Adrenal gland (tissue), 12 donors: Measurements from ENCODE around the gene PHACTR3. TPM values are rescaled to one million over a fixed set of nuclear protein-coding genes. Genes with fewer than 3 reads are reported as not detected.

Source experiments
- DNase-seq, 7 donors: peaks; one replicate each; pipeline ENCODE4 v3.0.0-alpha.2; 2019 to 2020
- H3K27ac ChIP-seq, 5 donors: fragments of 200-600 bp; sonication (generic) in 4 of 5; 1 replicate in 3 of 5; 2 replicates in 2 of 5; pipeline versions ENCODE4 v1.5.1 to v1.8.0; 2016 to 2020; ENCODE audit warnings: mild to moderate bottlenecking in 1 of 5
- H3K27me3 ChIP-seq: fragments of 200-600 bp; 2 replicates; pipeline ENCODE4 v1.8.0; 2021
- H3K36me3 ChIP-seq, 2 donors: fragments of 200-600 bp; replicated peaks in 1 of 2; 1 replicate in 1 of 2; 2 replicates in 1 of 2; pipeline versions ENCODE4 v1.5.1 to v1.8.0; 2018 to 2022
- H3K4me1 ChIP-seq, 2 donors: fragments of 200-600 bp; replicated peaks in 1 of 2; 1 replicate in 1 of 2; 2 replicates in 1 of 2; pipeline versions ENCODE4 v1.5.1 to v1.8.0; 2018 to 2021
- H3K4me3 ChIP-seq, 4 donors: fragments of 200-600 bp; sonication (generic) in 3 of 4; one replicate each; pipeline ENCODE4 v1.5.1; 2016 to 2018
- H3K9me3 ChIP-seq, 3 donors: fragments of 200-600 bp; sonication (generic) in 1 of 3; replicated peaks in 1 of 3; 1 replicate in 2 of 3; 2 replicates in 1 of 3; pipeline versions ENCODE4 v1.5.1 to v1.8.0; 2016 to 2021
- CTCF ChIP-seq, 6 experiments: fragments of 450-650 bp in 4 of 6; fragments of 200-600 bp in 2 of 6; sonication (generic) in 1 of 6; IDR thresholded peaks; 1 replicate in 5 of 6; 2 replicates in 1 of 6; pipeline versions ENCODE4 v1.5.1 to v1.8.0; 2016 to 2021; ENCODE audit warnings: antibody characterized with exemption in 6 of 6, mild to moderate bottlenecking in 2 of 6, moderate library complexity in 1 of 6
- POLR2A ChIP-seq, 2 donors: fragments of 450-650 bp; IDR thresholded peaks; one replicate each; pipeline ENCODE4 v1.6.1; 2017; ENCODE audit warnings: antibody characterized with exemption in 2 of 2, mild to moderate bottlenecking in 2 of 2, moderate library complexity in 1 of 2
- WGBS, 4 donors: extraction: QIAGEN DNeasy Blood & Tissue Kit in 2 of 4; methylation state at CpG; one replicate each; pipeline versions ENCODE4 v1.1.5 to v1.1.7; 2013 to 2017; 5-methylcytosine and 5-hydroxymethylcytosine counted together
- intact Hi-C, 2 donors: fragments of 100-400 bp; cut with DNase I; formaldehyde crosslinking; loops; one replicate each; pipeline versions ENCODE4 v1.14.1 to v1.15.0; 2022 to 2023
- polyA plus RNA-seq, 3 donors: library from polyadenylated mRNA; stranded (reverse); fragments of 200-250 nt in 2 of 3; fragments of 350-450 nt in 1 of 3; fragmentation: Illumina TruSeq in 1 of 3; extraction: RNeasy Lipid Tissue Mini Kit (QIAGEN cat#74804) in 1 of 3; gene quantifications; one replicate each; pipeline ENCODE4 v1.2.3, GENCODE V29; 2013 to 2014
- total RNA-seq, 9 donors: library from RNA; depleted of rRNA in 4 of 9; stranded (reverse); fragments of >200 nt in 4 of 9; fragments of 120-200 nt in 1 of 9; fragmentation: NEBNext Ultra II Directional in 1 of 9; extraction: Animal tissue kit (Norgen Biotek cat#: 25700) in 1 of 9; gene quantifications; one replicate each; pipeline versions ENCODE4 v1.1.0 to v1.2.4, GENCODE V29; 2013 to 2023
- donor health status: healthy with polysubstance abuse.
- donor health status: Bipolar disorder and iron deficiency.
- donor health status: DM: yes; HTN: yes; CAD: no.
- donor health status: DM: no; HTN: no; CAD: no.
- donor health status: DM: no; HTN: no; CAD: no.
- donor health status: DM: yes; HTN: yes; CAD: no.

Gene PHACTR3
- total and polyA plus RNA-seq, 12 donors = 0.17 to 4.5 (median 0.81) TPM

GRCh38 chr20:59568509-59569024 lies 35.8 kb upstream of the PHACTR3 start:
- no peak overlapping the region for H3K4me3 ChIP-seq
- H3K9me3 ChIP-seq = no peaks in the 10 kb centered on the region
- peaks cover 0 to 7% of the 10 kb centered on the region in 2 donors for H3K4me1 ChIP-seq
- H3K36me3 ChIP-seq = no peaks in the 10 kb centered on the region
- H3K27me3 ChIP-seq = peaks cover 3% of the 10 kb centered on the region
- WGBS, 4 donors = 62 to 69% (median 64%) methylated on average over 10 of the region's 10 CpGs
- H3K27ac ChIP-seq = no peak overlapping the region
- TF ChIP-seq POLR2A (IDR thresholded peaks at IDR 0.05) (no peak), CTCF (IDR thresholded peaks at IDR 0.05) (no peak)
- intact Hi-C loops = no loop called here
- DNase-seq = peak in 2 of 7 donors; percentile 2 to 35

GRCh38 chr20:59569305-59569704 lies 35.0 kb upstream of the PHACTR3 start:
- Histone ChIP-seq H3K27me3 (peaks cover 3% of the 10 kb centered on the region), H3K27ac (no peak overlapping the region), H3K36me3 (no peaks in the 10 kb centered on the region), H3K4me1 (peaks cover 0 to 7% of the 10 kb centered on the region in 2 donors), H3K4me3 (no peak overlapping the region), H3K9me3 (no peaks in the 10 kb centered on the region)
- TF ChIP-seq CTCF (IDR thresholded peaks at IDR 0.05) (no peak), POLR2A (IDR thresholded peaks at IDR 0.05) (no peak)
- 50 to 83% (median 64%) methylated on average over 4 of the region's 4 CpGs for WGBS, 4 donors
- intact Hi-C loops = no loop called here
- peak in 1 of 7 donors; percentile 18 for DNase-seq

- 45 to 51% (median 50%) methylated on average over 7 of the region's 7 CpGs for WGBS, 4 donors
Observed at GRCh38 chr20:59571151-59571550, 33.2 kb upstream of the PHACTR3 start.

More at GRCh38 chr20:59571151-59571550, 33.2 kb upstream of the PHACTR3 start:
- peak in 1 of 7 donors; percentile 21 for DNase-seq
- Histone ChIP-seq H3K36me3 (no peaks in the 10 kb centered on the region), H3K9me3 (no peaks in the 10 kb centered on the region), H3K27ac (no peak overlapping the region), H3K27me3 (peaks cover 4% of the 10 kb centered on the region), H3K4me3 (no peak overlapping the region), H3K4me1 (peaks cover 0 to 7% of the 10 kb centered on the region in 2 donors)
- TF ChIP-seq CTCF (IDR thresholded peaks at IDR 0.05) (no peak), POLR2A (IDR thresholded peaks at IDR 0.05) (no peak)
- intact Hi-C loops = no loop called here
